WTC11 (cell line): ENCODE measurements around the gene SLC47A2.
"Not testable (repeated sequence)": the region's sequence is repeated elsewhere in the genome, so short reads cannot be mapped to it uniquely, and the experiment has no call there.

Experiments used
- CTCF ChIP-seq: fragments of 200-600 bp; IDR thresholded peaks from 2 replicates; pipeline ENCODE4 v1.8.0; 2022; ENCODE audit warnings: antibody characterized with exemption
- ESRRA ChIP-seq: sonication (generic); formaldehyde crosslinking; IDR thresholded peaks from 2 replicates; pipeline ENCODE4 v1.8.1; 2022; ENCODE audit warnings: mild to moderate bottlenecking, missing genetic modification reagents, borderline replicate concordance
- SMAD3 ChIP-seq: sonication (generic); formaldehyde crosslinking; IDR thresholded peaks from 2 replicates; pipeline ENCODE4 v1.8.0; 2022; ENCODE audit warnings: missing genetic modification reagents, mild to moderate bottlenecking, borderline replicate concordance
- ZNF232 ChIP-seq: sonication (generic); formaldehyde crosslinking; IDR thresholded peaks from 2 replicates; pipeline ENCODE4 v1.8.0; 2022; ENCODE audit warnings: mild to moderate bottlenecking, missing genetic modification reagents
- ZSCAN18 ChIP-seq: fragments of 250-450 bp; sonication (Bioruptor Pico); IDR thresholded peaks from 2 replicates; pipeline ENCODE4 v2.1.2; 2022; ENCODE audit warnings: mild to moderate bottlenecking, moderate library complexity
- TF ChIP-seq, protein P1 (sequence below): sonication (generic); formaldehyde crosslinking; conservative IDR thresholded peaks from 2 replicates; pipeline ENCODE4 v1.8.1; 2023; ENCODE audit warnings: mild to moderate bottlenecking, low read depth, missing genetic modification reagents, moderate library complexity
- TF ChIP-seq, protein P2 (sequence below): sonication (generic); formaldehyde crosslinking; IDR thresholded peaks from 2 replicates; pipeline ENCODE4 v1.8.0; 2023; ENCODE audit warnings: missing genetic modification reagents
- TF ChIP-seq, protein P3 (sequence below): sonication (generic); formaldehyde crosslinking; IDR thresholded peaks from 2 replicates; pipeline ENCODE4 v1.8.0; 2022; ENCODE audit warnings: mild to moderate bottlenecking, missing genetic modification reagents
- TF ChIP-seq, protein P4 (sequence below): sonication (generic); formaldehyde crosslinking; IDR thresholded peaks from 2 replicates; pipeline ENCODE4 v1.8.0; 2022; ENCODE audit warnings: mild to moderate bottlenecking, missing genetic modification reagents

GRCh38 chr17:19763991-19764390 is 47.6 kb upstream of the SLC47A2 start:
- TF ChIP-seq, protein P1, sequence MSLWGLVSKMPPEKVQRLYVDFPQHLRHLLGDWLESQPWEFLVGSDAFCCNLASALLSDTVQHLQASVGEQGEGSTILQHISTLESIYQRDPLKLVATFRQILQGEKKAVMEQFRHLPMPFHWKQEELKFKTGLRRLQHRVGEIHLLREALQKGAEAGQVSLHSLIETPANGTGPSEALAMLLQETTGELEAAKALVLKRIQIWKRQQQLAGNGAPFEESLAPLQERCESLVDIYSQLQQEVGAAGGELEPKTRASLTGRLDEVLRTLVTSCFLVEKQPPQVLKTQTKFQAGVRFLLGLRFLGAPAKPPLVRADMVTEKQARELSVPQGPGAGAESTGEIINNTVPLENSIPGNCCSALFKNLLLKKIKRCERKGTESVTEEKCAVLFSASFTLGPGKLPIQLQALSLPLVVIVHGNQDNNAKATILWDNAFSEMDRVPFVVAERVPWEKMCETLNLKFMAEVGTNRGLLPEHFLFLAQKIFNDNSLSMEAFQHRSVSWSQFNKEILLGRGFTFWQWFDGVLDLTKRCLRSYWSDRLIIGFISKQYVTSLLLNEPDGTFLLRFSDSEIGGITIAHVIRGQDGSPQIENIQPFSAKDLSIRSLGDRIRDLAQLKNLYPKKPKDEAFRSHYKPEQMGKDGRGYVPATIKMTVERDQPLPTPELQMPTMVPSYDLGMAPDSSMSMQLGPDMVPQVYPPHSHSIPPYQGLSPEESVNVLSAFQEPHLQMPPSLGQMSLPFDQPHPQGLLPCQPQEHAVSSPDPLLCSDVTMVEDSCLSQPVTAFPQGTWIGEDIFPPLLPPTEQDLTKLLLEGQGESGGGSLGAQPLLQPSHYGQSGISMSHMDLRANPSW (CRISPR knock-in tag) = not testable (repeated sequence)
- not testable (repeated sequence) for TF ChIP-seq ESRRA (CRISPR knock-in tag); SMAD3 (CRISPR knock-in tag); ZSCAN18 (CRISPR knock-in tag); ZNF232 (CRISPR knock-in tag); CTCF
- TF ChIP-seq, protein P2, sequence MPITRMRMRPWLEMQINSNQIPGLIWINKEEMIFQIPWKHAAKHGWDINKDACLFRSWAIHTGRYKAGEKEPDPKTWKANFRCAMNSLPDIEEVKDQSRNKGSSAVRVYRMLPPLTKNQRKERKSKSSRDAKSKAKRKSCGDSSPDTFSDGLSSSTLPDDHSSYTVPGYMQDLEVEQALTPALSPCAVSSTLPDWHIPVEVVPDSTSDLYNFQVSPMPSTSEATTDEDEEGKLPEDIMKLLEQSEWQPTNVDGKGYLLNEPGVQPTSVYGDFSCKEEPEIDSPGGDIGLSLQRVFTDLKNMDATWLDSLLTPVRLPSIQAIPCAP = not testable (repeated sequence)
- TF ChIP-seq, protein P3, sequence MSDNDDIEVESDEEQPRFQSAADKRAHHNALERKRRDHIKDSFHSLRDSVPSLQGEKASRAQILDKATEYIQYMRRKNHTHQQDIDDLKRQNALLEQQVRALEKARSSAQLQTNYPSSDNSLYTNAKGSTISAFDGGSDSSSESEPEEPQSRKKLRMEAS (CRISPR knock-in tag) = not testable (repeated sequence)
- TF ChIP-seq, protein P4, sequence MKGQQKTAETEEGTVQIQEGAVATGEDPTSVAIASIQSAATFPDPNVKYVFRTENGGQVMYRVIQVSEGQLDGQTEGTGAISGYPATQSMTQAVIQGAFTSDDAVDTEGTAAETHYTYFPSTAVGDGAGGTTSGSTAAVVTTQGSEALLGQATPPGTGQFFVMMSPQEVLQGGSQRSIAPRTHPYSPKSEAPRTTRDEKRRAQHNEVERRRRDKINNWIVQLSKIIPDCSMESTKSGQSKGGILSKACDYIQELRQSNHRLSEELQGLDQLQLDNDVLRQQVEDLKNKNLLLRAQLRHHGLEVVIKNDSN = not testable (repeated sequence)
